ENCODE data around the gene PITPNC1.
"Not testable (repeated sequence)": the region's sequence is repeated elsewhere in the genome, so short reads cannot be mapped to it uniquely, and the experiment has no call there.

PITPNC1 gene

DNA sequence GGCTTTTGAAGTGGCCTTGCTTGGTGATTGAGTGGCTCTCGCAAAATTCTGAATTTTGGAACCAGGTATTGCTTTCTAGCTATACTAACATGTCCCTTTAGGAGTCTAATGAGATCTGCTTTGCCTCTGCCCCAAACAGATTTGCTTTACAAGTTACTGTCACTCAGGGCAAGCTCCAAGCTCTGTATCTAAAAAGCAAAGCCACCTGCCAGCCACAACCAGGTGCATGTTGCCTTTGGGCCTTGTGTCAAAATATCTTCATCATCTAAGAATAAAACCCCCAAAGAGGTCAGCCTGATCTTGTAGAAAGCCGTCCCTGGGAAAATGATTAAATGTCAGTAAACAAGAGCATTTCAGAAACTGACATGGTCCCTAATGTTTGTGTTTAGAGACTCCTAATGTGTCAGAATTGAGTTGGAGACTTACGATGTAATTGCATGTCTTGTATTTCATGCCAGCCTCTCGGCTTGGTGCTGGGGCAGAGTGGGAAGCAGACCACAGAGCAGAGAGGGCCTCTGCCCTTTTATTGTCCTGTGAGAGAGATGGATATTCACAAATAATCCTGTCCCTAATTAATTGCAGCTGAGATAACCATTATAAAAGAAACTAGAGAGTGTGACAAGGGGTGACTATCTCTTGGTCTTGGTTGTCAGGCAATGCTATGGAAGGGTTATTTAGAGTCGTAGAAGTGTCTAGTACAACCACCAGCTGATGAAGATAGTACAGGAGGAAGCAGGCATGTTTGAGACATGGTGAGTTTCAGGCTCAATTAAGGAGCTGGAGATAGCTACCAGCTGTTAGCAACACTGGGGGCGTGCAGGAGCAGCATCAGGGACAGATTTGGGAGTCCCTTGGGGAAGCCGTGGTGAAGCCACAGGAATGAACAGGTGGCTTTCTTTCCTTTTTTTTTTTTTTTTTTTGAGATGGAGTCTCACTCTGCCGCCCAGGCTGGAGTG is 90.7 kb downstream of the PITPNC1 start:
- peak; percentile 47 for DNase-seq

DNA sequence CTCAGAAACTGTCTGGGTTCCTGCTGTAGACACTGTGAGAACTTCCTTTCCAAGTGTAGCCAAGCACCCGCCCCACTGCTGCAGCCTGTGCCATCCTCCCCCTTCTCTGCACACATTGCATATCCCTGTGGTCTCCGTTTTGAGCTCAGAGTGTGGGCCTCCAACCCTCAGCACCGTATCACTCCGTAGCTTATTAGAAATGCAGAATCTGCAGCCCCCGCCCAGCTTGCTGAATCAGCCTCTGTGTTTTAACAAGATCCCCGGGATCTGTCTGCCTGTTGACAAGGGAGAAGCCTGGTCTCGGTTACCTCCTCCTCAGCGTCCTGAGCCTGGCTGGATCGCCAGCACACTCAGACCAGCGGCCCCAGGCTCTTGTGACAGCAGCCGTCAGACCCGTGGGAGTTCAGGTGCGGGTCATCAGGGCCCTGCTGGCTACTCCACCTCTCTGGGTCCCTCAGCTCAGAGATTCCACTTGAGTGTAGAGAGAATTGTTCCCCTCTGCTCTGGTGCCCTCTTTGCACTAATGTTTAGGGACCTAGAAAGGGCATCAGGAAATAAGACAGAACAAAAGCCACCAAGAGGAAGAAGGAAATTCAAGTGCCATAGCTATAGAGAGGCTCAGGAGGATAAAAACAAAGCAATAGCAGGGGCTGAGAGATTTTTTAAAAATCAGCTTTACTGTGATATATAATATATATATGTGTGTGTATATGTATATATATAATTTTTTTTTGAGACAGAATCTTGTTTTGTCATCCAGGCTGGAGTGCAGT is 92.3 kb downstream of the PITPNC1 start:
- peak; percentile 30 for DNase-seq

DNA sequence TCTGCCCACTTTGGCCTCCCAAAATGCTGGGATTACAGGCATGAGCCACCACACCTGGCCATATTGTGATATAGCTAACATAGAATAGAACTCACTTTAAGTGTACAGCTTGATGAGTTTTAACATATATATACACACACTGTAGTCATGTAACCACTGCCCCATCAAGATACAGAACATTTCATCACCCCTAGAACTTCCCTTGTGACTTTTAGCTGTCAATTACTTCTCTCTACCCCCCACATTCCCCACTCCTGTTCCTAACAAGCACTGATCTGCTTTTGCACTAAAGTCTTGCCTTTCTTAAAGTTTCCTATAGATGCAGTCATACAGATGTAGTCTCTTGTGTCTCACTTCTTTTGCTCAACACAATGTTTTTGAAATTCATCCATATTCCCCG is 93.1 kb downstream of the PITPNC1 start:
- no peak for DNase-seq

DNA sequence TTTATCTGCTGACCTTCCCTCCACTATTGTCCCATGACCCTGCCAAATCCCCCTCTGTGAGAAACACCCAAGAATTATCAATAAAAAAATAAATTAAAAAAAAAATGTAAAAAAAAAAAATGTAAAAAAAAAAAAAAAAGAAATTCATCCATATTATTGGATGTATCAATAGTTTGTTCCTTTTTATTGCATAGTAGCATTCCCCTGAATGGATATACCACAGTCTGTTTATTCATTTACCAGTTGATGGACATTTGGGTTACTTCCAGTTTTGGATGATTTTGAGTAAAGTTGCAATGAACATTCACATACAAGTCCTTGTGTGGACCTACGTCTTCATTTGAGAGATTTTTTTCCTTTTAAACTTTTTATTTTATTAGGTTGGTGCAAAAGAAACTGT is 94.0 kb downstream of the PITPNC1 start:
- DNase-seq: no peak

DNA sequence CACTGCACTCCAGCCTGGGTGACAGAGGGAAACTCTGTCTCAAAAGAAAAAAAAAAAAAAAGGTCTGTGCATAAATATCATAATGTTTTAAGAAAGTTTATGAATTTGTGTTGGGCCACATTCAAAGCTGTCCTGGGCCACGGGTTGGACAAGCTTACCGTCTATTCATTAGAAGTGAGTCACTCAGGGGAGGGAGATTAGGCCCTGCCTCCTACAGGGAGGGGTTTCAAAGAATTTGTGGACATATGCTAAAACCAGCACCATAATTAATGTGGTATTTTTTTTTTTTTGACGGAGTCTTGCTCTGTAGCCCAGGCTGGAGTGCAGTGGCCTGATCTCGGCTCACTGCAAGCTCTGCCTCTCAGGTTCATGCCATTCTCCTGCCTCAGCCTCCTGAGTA is 95.5 kb downstream of the PITPNC1 start:
- DNase-seq: not testable (repeated sequence)

DNA sequence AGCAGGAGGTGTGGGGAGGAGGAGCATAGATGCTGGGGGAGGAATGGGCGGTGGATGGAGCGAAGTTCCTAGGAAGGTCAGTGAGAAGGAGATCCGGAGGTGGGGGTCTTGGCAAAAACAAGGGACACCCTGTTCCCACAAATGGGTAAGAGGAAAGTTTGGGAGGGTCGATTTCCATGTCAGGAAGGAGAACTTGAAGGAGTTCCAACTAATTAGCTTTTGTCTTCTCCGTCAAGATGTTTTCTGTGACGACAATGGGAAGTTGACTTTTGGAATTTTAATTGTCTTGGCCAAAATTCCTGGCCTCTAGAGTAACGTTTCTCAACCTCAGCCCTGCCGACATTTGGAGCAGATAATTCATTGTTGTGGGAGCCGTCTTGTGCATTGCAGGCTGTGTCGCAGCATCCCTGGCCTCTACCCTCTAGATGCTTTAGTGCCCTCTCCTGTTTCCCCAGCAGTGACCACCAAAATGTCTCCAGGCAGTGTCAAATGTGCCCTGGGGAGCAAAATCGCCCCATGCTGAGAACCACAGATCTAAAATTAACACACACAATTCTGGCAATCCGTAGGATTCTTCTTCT is 97.1 kb downstream of the PITPNC1 start:
- DNase-seq: no peak

DNA sequence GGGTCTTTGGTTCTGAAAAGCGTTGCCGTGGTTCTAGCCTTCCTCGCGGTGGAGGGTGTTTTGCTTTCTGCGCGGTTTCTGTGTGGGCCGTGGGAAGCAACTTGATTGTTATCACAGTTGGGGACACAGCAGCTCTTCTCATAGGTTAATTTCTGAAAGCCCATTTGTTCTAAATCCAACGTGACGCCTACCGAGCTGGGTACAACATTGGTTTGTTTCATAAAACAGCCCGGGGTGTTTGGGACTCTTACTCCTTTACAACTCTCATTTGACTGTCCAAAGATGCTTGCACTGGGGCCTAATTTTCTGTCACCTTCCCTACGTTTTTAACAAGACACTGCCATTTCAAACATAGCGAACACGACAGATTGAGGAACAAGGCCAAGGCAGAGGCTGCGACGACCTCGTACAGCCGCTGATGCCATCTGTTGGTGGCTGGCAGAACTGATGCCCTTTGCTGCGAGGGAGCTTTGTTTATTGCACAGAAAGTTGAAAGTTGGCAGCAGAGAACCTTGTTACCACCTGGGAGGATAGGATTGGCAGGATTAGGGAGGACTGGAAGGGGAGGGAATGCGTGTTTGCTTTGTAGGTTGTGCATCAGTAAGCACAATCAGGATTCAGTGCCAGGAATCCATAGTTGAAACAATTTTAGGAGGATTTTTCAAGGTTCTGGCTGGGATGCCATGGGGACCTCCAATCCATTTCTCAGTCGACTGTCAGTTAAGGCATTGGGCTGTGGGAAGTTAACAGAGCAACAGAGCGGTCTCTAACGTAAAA is 98.3 kb downstream of the PITPNC1 start:
- DNase-seq: peak; percentile 87

DNA sequence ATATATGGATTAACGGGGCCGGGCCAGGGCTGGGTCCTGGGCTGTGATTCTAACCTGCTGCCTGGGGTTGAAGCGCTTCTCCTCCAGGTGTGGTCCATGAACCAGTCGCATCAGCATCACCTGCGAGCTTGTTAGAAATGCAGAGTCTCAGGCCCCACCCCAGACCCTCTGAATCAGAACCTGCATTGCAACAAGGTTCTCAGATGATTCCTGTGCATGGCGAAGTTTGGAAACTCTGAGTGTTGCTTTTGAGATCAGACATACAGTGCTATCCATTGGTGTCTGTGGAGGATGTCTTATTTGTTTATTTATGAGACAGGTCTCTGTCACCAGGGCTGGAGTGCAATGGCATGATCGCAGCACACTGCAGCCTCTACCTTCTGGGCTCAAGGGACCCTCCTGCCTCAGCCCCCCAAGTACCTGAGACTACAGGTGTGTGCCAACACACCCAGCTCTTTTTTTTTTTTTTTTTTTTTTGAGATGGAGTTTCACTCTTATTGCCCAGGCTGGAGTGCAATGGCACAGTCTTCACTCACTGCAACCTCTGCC is 99.8 kb downstream of the PITPNC1 start:
- no peak for DNase-seq

DNA sequence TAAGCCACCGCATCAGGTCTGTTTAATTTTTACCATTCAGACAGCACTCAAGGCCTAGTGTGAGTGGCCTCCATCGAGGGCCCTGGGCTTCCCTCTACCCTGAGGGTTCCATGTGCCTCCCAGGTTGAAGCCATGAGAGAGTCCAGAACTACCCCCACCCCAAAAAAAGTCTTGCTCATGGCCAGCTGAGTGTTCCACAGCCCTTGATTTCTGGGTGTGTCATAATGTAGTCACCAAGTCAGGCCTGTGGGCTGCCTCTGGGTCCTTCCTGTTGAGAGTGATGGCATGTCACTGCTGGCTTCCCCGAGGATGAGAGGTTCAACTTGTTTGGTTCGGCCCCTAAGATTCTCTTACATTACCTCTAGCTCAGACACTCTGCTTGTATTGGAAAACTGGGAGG is 100.6 kb downstream of the PITPNC1 start:
- DNase-seq: no peak

DNA sequence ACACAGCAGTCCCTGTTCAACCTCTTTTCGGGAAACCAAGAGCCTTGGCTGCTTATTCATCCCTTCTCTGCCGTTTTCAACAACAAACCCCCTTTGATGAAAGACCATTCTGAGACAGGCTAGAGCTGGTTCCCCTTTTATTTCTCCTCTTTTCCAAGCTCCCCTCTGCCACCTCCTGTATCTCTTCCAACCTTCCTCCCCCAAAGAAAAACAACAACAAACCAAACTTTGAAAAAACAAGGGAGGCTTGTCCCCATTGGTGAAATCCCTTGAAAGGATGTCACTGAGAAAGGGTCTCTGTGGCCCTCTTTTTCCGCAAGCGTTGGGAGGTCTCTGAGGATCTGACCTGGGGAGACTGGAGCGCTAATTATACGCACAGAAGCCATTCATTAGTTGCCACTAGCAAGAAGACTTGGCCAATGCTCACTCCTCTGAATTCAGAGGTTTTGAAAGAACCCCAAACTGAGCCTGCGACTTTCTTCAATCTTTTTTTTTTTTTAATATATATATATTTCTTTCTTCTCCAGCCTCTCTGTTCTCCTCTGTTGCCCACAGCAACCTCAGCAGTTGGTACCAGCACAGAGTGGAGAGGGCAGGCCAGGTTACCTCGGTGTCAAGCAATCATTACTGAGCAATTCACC is 101.4 kb downstream of the PITPNC1 start:
- no peak for DNase-seq

DNA sequence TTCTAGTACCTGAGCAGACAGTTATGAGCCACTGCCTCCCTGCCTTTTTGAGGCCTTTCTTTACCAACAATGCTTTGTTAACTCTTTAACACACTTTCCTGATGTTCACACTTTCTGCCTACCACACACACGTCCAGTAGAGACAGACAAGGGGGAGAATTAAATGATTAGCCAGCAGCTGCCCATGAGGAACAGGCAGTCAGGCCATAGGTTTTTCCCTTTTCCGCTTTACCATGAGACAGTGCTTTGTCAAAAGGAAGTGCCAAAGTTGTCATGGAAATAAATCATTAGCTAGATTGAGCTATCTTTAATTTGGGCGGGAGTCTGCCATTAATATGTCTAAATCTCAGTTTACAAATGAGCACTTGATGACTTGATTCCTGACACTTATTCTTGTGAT is 102.1 kb downstream of the PITPNC1 start:
- DNase-seq: no peak

DNA sequence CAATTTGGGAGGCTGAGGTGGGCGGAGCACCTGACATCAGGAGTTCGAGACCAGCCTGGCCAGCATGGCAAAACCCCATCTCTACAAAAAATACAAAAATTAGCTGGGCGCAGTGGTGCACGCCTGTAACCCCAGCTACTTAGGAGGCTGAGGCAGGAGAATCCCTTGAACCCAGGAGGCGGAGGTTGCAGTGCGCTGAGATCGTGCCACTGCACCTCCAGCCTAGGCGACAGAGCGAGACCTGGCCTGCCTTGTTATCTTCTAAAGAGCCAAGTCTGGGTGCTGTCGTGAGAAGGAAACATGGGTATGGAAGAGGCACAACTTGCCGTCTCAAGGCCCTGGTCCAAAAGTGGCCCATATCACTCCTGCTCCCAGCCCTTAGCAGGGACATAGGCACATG is 103.9 kb downstream of the PITPNC1 start:
- DNase-seq: not testable (repeated sequence)

DNA sequence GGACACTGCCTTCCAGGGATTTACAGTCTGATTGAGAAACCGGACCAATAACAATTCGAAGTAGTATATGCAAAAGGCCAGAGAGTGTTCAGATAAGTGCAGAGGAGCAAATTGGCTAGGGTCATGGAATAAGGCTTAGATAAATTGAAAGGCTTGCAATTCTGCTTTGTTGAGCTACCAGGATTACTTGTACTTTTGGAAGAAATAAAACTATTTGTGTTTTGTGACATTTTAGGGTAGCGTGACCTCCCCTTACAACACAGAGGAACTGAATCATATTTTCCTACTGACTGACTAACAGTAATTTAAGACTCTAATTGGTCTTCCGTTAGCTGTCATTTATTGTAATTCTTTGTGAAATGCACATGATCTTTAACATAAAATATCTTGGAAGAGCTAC is 104.7 kb downstream of the PITPNC1 start:
- DNase-seq: no peak

DNA sequence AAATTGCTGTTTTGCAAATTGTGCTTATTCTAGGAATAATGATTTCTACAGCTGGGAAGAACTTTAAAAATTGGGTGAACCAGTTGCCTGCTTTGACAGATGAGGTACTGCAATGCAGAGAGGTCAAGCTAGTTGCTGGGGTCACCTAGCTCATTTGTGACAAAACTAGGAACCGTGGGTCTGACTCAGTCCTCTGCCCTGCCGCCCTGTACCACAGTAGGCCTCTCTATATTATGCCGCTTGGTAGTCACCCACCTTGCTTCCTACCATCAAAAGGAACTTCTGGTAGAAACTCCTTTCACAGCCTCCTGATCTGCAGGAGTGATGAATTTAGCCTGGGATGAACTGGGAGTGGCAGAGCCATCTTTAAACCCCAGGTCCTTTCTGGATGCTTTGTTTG is 105.7 kb downstream of the PITPNC1 start:
- DNase-seq: no peak

DNA sequence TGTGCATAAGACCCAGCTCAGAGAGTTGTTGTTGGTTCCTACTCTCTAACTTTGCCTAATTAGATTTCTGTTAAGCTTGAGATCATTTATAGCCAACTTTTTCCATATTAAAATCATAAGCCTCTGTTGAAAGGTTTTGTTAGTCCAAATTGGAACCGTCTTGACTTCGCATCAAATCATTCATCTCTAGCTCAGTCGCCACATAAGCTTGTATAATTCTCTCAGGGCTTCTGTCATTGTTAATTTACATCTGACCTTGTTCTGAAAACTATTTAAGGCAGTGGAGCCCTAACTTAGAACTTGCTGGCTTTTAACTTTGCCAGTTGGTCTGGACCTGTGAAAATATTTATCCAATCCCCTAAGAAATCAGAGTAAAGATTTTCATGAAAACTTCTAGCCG is 107.2 kb downstream of the PITPNC1 start:
- DNase-seq: no peak

DNA sequence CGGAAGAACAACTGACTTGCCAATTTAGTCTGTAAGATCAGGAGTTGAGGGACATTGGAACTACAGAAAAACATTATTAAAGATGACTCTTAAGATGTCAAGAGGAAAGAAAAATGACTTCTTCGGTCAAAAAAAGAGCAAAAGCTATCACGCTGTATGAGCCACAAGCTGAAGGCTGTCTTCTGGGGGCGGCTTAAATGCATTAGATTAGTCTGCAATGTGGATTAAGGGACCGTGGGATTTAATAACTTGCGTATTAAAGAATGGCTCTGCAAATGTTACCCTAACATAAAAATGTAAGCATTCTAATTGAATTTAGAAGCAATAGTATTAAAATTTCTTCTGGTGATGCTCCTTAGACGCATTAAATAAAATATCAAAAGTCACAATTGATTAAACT is 108.6 kb downstream of the PITPNC1 start:
- no peak for DNase-seq

DNA sequence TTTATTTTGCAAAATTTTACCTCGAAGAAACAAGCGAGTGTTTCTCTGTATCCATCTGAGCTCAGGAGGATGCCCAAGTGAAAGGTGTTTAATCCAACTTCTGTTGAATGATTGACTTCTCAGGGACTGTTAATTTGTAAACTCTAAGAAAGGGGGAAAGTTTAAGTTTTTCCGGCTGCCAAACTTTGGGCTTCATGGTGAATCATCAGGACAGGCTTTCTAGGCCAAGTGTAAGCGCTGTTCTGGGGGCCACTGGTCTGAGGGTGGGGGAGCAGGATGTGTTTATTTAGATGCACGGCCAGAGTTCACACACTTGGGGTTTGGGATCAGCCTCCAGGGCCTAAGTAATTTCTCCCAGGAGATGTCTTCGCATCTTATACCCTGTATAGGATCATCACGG is 110.4 kb downstream of the PITPNC1 start:
- DNase-seq: no peak

DNA sequence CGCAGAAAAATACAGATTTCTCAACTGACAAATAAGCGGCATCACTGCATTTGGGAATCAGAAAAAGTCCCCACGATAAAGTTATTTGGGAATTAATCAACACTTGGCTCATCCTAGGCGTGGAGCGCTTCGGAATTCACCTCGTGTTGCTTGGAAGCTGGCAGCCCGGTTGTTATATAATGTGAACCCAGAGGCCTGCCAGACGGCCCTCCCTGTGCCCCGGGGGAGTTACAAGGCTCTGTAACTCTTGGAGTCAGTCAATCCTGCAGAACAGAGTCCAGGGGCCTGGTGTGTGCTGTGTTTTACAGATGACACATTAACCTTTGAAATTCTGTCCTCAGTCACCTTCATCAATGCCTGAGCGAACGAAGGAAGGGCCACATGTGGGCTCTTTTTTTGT is 111.1 kb downstream of the PITPNC1 start:
- no peak for DNase-seq

DNA sequence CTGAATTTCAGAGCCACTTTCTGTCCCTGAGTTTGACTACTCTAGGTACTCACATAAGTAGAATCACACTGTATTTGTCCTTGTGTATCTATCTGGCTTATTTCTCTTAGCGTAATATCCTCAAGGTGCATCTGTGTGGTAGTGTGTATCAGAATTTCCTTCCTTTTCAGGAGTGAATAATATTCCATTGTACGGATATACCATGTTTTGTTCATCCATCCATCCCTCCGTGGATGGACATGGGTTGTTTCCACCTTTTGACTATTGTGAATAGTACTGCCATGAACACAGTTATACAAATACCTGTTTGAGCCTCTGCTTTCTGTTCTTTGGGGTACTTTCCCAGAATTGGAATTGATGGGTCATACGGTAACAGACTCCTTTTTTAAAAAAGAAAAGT is 111.7 kb downstream of the PITPNC1 start:
- no peak for DNase-seq

DNA sequence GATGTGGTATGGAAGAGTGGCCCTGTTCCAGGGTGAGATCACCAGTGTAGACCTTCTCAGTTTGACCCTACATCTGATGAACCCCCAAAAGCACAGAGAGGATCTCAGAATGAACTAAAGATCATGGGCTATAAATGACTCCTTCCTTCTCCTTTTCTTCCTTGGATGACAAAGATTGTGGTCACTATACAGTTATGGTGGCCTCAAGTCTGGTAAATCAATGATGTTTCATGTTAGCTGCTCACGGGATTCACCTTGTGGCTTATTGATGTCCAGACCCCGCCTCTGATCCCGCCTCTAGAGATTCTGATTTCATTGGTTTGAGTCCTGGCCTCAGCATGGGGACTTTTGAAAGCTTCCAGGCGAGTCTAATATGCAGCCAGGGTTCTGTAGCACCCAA is 112.2 kb downstream of the PITPNC1 start:
- DNase-seq: no peak

DNA sequence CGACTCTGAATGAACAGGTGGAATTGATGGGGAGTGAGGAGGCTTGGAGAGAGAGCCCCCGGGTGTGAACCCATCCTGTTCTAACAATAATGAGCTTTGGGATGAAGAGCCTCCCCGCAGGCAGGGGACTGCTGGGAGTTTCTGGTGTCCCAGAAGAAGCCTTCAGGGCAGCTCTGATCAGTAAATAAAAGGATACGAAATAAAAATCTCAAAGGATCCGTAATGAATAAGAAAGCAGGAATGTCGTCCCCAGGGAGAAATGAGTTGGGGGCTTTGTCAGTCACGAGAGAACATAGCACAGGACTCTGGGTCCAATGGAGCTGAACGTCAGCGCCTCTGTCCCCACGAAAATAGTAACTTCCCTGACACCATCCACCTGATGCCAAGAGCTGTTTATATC is 113.4 kb downstream of the PITPNC1 start:
- no peak for DNase-seq

DNA sequence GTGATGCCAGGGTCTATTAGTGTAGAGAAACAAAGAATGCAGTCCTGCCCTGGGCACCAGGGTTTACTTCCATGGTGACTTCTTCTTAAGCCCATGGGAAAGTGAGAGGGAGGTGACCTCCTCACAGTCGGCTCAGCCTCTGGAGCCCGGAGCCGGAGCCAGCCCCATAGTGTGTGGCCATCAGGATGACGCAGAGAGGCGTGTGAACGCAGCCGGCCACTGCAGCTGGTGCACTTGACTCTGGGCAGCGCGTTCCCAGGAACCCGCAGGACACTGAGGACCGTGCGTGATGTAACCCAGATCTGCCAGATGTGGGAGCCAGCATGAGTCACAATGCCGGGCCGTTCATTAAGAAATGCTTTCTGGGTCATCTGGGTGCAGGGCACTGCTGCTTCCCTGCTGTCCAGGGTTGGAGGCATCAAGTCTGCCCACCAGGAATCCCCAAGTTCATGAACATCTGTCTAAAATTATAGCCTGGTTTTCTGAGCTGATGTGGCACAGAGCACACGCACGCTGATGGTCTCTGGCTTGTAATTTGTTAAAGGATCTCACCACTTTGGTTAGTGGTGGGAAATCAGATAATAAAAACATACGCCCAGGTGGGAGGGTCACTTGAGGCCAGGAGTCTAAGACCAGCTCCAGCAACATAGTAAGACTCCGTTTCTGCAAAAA is 114.1 kb downstream of the PITPNC1 start:
- peak; percentile 72 for DNase-seq
